NCI-H446 (cell line): ENCODE data around the gene NFYC.
"Not testable (repeated sequence)": the region's sequence is repeated elsewhere in the genome, so short reads cannot be mapped to it uniquely, and the experiment has no call there.

ENCODE experiments used
- DNase-seq, 2 experiments: peaks; one replicate each; lab custom pipeline; 2025; lab: John Stamatoyannopoulos, UW

Gene NFYC

DNA sequence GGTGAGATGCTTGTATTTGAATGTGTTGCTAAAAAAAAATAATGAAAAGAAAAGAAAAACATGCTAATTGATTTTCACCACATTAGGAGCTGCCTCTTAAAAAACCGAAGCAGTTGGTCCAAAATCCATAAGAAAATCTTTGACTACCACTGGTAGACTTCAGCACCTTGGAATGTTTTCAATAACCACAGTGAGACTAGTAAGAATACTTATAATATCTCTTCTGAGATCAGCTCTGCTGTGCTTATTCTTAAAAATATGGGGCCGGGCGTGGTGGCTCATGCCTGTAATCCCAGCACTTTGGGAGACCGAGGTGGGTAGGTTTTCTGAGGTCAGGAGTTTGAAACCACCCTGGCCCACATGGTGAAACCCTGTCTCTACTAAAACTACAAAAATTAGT is 15.1 kb downstream of the NFYC start:
- no peak for DNase-seq

DNA sequence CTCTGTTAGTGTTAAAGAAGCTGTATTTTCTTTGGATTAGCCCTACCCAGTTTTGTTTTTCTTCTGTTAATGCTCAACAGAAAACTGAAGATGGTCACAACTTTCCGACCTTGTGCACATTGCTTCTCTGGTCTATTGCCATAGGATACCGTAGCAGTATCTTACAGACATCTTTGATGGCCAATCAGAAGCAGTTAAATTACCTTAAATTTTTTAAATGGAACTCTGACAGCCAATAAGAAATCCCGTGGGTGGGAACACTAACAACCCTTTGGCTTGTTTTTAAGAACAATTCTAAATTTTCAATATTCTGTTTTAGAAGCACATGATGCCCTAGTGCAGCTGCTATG is 17.2 kb downstream of the NFYC start:
- peak; percentile 94 for DNase-seq

DNA sequence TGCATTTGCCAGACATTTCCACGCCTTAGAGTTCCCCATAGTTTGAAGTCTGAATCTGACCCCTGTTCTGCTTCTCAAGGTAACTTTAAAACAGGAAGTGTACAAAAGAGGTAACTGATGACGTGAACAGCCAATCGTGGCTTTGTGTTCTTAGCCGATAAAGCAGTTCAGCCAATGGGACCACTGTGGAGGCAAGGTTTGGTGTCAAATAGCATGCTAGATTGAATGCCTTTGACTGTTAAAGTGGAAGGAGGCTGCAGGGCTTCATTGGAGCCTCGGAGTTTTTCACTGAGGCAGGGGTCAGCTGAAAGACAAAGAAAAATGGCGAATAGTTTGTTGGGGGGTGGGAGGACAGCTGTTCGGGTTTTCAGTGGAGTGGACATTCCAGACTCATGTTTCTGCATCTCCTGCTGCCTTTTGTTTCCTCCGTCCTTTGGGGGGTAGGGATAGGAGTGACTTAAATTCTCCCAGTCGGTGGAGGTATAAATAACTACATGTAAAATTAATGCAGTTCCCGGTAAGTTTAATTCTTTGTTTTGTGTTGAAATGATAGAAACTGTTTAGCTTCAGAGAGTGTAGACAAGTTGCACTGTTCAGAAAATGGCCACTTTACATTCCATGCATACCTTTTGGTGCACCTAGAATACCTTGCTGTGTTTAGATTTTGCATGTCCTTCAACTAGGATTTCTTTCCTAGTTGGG is 17.7 kb downstream of the NFYC start:
- peak; percentile 94 to 97 for DNase-seq

DNA sequence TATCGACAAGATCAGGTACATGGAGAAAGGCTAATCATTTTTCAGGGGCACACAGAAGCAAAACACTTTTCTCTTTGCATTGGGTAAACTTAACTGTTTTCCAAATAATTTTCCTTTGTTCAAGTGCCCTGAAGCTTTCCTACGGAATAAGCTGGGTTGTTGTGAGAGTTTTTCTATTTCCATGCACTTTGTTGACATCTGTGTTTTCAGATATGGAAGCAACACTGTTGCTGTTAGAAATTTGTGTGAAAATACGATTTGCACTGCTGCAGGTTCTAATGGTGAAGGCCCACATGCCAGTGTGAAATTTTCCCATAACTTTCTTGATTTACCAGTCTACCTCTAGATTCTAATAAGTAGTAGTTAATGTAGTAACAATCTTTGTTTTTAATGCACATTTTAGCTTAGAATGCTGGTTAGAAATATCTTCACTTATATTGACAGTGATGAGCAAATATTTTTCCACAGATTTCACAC is 18.3 kb downstream of the NFYC start:
- DNase-seq: no peak

DNA sequence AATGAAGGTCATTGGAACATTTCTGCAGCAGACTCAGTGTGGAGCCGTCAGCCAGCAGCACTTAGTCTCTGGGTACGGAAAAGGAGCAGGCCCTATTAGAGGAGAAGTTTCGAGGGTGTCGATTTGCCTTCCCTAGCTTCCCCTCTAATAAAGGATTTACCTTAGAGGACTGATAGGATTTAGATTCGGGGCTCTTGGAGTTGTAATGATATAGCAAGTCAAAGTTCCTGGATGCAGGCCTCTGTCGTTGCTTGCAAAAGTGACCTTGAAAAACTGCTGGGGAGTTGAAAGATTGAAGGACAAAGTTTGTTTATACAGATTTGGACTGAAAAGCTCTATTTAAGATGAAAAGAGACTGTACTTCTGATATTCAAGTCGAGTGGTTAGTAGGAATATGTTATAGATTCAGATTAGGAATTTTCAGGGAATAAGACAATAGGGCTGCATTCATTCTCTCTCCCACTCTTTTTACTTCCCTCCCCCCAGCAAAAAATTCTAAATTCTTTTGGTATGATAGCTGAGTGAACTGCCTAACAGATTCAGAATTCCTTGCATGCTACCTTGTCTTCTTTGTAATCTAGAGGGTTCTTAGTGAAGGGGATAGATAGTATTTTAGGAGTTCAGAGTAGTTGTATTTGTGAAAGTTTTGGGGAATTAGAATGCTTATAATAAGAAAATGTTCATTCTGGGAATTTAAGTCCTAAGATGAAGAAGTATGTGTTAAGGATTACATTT is 19.2 kb downstream of the NFYC start:
- DNase-seq: peak in 1 of 2 experiments; percentile 18

DNA sequence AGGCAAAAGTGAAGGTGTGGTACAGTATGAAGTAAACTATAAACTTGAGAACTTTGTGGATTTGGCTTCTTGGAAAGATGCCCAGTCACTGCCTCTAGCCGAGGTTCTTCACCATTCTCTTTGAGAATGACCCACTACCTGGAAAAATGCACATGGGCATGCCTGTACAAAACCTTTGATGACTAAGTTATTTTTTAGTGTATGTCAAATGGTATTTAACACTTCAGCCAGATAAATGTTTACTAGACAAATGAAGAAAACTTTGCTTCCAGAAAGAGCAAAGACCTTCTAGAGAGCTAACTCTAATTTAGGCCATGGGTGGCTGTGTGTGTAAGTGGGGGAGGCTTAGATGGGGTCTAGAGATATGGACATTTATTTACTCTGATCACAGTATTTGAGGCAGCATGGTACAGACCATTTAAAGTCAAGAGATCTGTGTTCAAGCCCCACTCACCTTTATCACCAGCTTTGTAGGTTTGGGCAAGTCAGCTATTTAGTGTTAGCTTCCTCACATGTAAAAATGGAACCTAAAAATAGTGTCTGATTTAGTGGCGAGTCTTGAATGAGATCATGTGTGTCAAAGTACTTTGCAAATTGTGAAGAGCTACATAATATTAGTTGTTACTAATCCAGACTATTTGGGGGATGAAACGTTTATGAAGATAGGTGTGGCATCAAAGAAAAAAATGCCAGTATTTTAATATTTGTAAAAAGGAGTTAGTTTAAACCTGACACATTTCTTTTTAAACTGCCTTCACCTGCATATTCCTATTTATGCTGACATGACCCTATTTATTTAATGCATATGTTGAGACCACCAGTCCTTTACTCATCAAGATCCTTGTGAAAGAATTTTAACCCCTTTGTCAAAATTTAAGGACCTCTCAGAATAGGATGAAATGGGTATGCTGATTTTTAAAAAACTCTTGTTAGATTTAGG is 20.2 kb downstream of the NFYC start:
- DNase-seq: peak in 1 of 2 experiments; percentile 40

DNA sequence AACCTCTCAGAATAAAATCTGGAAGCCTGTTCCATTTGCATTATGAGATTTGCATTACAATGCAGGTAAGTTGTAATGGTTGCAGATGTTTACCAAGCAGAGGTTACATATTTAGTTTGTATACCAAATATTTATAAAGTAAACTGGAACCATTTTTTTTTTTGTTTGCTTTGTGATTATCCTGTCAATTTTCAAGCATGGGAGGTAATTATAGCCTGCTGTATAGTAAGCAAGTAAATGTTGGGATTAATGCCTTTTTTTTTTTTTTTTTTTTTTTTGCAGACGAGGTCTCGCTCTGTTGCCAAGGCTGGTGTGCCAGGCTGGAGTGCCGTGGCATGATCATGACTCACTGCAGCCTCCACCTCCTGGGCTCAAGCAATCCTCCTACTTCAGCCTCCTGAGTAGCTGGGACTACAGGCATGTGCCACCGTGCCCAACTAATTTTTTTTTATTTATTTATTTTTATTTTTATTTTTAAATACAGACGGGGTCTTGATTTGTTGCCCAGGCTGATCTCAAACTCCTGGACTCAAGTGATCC is 21.0 kb downstream of the NFYC start:
- peak in 1 of 2 experiments; percentile 25 for DNase-seq

DNA sequence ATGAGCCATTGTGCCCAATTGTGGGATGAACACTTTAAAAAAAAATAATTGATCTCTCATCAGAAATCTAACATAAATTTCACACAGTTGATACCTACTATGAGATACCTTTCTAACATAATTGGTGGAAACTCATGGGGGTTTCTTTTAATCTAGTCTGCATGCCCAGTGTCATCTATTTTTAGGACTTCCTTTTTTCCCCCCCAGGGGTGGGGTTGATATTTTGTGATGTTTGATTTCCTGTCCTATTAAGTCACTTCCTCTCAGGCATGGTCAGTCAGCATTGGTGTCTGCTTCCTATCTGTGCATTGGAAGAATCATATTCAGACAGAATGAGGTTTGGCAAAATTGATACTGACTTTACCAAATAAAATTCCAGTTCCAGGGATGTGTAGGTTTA is 21.5 kb downstream of the NFYC start:
- DNase-seq: no peak

DNA sequence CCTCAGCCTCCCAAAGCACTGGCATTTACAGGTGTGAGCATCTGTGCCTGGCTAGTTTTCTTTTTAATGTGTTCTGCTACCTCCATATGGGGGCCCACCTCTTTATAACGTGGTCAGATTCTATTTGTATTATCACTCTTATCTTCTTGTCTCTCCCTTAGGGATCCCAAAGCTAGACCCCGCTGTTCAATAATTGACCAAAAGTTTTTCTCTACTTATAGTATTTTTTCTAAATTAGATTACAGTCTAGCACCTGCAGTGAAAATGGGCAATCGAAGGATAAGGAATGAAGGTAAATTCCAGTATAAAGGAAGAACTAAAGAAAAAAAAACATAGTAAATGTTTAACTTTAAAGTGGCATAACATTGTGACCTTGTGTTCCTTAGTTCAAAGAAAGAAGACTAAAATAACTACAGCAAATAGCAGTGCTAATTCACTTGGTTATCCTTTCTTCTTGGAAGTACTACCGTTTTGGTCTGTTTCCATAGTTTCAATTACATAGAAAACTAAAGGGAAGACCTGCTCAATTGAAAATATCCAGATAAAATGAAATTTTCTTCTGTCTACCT is 24.1 kb downstream of the NFYC start:
- DNase-seq: no peak

DNA sequence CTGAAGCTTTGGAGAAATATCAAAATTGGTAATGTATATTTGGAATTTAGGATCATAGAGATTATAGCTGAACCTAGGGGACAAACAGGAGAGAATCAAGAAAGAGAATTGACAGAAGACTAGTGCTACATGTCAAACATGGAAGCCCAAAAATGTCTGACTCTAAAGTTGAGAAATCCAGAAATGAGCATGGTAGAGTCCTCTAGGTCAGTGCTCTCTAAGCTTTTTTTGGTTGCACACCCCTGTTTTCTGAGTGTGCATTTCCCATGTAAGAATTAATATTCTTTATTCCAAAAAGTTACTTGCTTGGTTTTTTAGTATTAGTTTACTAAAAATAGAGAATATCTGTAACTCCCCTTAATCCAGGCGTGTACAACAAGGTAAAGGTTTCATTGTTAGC is 25.6 kb downstream of the NFYC start:
- no peak for DNase-seq

DNA sequence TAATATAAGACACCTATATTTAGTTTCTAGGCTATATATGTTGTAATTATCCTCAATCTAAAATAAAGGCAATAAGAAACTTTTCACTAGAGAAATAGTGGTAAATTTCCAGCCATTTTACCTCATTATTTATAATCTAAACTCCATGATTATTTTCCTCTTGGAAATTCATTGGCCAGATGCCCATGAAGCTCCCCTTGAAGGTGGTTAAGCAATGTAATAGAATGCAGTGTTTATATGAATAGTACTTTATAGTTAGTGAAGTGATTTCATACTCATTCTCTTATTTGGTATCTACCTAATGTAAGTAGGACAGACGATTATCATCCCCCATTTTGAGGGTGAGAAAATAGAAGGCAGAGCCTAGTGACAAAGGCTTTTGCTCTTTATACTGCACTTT is 26.5 kb downstream of the NFYC start:
- no peak for DNase-seq

DNA sequence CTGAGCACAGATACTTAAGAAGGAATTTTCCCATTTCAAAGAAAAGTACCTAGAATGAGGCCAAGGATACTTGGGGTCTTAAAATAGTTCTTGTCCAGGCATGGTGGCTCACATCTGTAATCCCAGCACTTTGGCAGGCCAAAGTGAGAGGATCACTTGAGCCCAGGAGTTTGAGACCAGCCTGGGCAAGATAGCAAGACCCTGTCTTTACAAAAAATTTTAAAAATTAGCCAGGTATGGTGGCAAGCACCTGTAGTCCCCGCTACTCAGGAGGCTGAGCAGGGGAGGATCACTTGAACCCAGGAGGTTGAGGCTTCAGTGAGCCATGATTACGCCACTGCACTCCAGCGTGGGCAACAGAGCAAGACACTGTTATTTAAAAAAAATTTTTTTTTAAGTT is 29.0 kb downstream of the NFYC start:
- no peak for DNase-seq

DNA sequence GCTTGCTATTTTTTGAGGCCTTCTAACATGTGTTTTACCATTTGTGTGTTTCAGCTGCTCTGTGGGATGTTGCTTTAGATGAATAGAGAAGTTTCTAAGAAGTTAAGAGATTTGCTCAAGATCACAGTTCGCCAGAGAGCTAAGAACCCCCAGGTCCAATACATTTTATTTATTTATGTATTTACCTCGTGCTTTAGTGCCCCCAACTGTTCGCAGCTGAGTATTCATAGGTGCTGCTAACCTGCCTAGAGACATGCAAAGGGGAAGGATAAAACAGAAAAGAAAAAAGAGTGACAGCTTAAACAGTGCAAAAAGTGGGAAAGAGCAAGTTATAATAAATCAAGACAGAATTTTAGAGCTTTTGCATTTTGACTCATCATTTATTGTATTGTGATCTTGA is 31.1 kb downstream of the NFYC start:
- no peak for DNase-seq

DNA sequence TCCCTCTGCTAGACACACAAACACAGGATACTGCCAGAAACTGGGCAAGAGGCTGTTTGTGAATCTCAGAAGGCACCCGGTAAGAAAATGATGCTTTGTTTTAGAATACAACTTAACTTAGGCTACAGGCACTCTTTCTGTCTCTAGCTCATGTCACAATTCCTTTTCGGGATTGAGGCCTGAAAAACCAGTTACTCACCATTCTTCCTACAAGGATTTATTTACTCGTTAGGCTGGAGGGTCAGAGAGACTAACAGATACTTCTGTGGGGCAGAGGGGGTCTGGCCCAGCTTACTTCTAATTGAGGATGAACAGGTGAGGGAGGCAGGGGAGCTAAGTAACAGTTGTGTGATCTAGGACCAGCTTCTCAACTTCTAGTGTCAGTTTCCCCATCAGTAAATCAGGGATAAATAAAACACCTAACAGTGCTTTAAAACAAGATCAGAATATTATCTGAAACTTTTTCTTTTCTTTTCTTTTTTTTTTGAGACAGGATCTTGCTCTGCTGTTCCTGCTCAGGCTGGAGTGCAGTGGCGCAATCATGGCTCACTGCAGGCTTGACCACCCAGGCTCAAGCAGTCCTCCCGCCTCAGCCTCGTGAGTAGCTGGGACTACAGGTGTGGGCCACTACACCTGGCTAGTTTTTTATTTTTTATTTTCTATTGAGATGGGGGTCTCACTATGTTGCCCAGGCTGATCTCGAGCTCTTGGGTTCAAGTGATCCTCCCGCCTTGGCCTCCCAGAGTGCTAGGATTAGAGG is 31.9 kb downstream of the NFYC start:
- DNase-seq: no peak

DNA sequence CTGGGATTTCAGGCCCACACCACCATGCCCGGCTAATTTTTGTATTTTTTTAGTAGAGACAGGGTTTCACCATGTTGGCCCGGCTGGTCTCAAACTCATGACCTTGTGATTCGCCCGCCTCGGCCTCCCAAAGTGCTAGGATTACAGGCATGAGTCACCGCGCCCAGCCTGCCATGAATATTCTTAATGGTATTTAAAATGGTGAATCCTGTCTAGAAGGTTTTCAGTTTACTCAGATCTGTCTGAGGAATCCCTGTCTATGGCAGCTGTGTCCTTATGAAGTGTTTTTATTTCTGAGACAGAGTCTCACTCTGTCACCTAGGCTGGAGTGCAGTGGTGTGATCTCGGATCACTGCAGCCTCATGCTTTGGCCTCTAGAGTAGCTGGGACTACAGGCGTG is 36.2 kb downstream of the NFYC start:
- DNase-seq: not testable (repeated sequence)

DNA sequence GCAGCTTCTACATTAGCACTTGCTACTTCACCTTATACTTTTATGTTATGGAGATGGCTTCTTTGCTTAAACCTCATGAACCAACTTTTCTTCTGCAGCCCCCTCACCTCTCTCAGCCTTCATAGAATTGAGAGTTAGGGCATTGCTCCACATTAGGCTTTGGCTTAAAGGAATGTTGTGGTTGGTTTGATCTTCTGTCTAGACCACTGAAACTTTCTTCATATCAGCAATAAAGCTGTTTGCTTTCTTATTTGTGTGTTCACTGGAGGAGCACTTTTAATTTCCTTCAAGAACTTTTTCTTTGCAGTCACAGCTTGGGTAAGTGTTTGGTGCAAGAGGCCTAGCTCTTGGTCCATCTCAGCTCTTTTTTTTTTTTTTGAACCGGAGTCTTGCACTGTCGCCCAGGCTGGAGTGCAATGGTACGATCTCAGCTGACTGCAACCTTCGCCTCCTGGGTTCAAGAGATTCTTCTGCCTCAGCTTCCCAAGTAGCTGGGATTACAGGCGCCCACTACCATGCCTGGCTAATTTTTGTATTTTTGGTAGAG is 37.9 kb downstream of the NFYC start:
- not testable (repeated sequence) for DNase-seq

DNA sequence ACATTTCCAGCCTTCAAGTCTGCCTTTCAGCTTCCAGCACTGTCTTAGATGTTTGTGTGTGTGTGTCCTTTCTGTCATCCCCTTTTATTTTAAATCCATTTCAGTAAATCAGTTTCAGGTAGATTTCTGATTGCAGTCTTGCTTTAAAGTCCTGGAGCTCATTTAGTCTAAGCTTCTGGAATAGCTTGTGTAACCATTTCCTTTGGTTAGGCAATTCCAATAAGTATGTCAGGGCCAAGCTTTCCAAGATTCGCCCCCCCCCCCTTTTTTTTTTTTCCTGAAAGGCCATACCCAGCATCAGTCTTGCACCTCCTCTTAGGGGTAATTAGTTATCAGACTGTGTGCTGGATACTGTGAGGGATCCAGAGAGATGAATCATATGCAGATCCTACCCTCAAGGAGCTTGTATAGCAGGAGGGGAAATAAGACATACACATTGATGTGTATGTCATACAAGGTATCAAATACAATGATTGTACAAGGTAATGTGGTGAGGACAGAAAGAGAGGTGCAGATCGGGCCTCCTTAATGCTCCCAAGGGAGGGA is 41.3 kb downstream of the NFYC start:
- no peak for DNase-seq

DNA sequence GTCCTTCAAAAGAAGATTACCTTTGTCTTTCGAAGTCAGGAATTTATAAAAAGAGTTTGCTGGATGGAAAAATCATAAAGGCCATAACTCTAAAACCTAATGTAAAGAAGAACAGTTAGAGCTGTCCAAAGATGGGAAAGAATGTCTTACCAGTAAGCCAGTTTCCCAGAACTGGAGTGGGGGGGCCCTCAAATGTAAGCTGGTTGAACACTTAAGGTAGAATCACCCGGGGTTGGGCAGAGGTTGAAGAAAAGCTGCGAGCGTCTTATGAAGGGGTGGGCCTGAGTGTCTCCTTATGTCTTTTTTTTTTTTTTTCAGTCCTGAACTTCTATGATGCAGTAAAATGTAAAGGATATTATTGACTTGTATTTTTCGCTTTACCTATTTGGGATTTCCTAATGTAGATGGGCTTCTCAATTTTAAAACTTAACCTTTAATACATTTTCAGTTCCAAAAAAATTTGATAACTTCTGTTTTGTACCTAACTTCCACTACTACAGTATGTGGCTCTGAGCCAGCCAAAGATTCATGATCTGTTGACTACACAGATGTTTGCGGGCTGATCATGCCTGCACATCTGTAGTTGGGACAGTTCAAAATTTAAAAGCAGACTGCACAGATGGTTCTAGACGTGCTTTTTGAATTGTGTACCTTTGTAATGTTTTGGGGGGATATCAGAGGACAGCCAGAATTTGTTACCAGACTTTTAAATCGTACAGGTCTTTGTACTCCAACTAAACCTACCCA is 43.6 kb downstream of the NFYC start:
- no peak for DNase-seq

DNA sequence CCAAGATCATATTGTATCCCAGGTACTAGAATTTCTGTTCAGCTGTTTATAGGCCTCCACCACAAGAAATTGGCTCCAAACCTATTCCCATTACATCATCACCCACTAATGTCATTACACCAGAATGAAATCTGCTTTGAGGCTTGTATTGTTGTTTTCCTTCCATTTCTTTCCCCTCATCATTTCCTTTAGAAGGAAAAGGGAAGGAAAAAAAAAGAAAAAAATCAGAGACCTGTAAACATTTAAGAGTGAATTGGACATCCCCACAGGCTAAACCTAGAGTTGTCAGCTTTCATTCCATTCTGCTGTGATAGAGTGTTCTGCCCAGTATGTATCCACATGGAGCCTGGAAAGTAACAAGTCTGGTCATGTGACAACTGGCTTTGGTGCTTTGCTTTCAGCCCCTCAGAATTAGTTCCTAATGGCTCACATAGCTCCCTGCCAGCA is 44.6 kb downstream of the NFYC start:
- DNase-seq: peak; percentile 19 to 62

DNA sequence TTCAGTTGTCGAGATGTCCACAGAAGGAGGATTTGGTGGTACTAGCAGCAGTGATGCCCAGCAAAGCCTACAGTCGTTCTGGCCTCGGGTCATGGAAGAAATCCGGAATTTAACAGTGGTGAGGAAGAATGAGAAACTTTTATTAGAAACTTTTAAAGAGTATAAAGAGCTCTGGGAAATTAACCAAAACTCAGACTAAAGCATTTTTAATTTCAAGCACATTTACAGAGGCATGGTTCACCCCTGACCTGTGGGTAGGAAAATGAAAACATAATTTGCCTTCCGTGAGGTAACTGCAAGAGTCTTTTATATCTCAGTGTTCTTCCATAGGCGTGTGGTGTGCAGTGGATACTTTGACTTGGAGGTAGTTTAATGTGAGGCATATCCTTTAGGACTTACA is 47.3 kb downstream of the NFYC start:
- no peak for DNase-seq
